Suppressor macrophage treated with lipopolysaccharide for 1 hour (primary cell): Measurements from ENCODE around the gene NPIPB8.
"Not testable (repeated sequence)": the region's sequence is repeated elsewhere in the genome, so short reads cannot be mapped to it uniquely, and the experiment has no call there.

Experiments used
- DNase-seq, 3 donors: peaks; one replicate each; pipeline ENCODE4 v3.0.0-alpha.2; 2020 to 2022

Gene NPIPB8

DNA sequence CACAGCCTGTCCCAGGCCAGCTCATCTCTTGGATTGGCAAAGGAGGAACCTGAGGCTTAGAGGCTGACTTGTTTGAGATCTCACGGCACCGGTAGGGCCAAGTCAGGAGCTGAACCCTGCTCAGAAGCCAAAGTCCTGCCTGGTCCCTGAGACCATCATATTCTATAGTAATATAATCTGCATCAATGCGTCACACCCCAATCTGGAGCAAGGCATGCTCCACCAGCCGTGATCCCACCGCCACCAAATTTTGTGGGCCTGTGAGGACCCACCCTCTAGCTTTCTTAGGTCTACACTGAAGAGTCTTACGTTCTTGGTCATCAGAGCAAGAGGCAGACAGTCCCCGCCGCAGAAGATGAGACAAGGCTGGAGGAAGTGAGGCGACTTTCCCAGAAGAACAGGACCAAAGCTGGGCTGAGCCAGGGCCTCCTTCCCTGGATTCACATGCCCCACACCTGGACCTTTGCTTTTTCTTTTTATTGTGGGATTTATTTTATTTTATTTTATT is 30.7 kb upstream of the NPIPB8 start:
- no peak for DNase-seq

DNA sequence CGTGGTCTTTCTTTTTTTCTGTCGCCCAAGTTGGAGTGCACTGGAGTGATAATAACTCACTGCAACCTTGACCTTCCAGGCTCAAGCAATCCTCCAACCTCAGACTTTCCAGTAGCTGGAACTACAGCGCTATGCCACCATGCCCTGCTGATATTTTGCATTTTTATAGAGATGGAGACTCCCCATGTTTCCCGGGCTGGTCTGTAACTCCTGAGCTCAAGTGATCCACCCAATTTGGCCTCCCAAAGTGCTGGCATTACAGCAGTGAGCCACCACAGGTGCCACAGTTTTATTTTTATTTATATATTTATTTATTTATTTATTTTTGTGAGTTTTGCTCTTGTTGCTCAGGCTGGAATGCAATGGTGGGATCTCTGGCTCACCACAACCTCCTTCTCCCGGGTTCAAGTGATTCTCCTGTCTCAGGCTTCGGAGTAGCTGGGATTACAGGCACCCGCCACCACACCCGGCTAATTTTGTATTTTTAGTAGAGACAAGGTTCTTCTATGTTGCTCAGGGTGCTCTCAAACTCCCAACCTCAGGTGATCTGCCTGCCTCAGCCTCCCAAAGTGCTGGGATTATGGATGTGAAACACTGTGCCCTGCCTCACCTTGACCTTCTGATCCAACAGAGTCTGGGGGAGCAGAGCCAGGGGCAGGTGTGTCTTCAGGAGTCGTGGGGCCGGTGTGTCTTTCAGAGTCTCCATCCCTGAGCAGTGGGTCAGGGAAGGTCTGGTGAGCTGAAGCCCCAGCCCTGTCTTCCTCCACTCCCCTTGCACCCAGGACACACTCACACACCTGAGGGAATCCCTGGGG is 30.0 kb upstream of the NPIPB8 start:
- DNase-seq, result not testable (repeated sequence)

DNA sequence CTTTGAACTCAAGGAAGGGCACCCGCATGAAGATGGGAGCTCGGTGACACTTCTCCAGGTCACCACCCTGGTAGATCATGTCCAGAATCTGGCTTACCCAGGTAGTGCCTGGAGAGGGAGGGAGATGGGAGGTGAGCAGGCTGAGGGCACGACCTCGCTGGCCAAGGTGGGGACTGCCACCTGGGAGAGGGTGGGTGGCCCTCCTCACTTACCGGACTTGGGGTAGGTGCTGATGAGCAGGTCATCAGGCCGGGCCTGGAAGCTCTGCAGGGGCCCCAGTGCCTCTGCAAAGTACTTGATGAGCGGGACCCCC is 29.4 kb upstream of the NPIPB8 start:
- DNase-seq, result not testable (repeated sequence)

DNA sequence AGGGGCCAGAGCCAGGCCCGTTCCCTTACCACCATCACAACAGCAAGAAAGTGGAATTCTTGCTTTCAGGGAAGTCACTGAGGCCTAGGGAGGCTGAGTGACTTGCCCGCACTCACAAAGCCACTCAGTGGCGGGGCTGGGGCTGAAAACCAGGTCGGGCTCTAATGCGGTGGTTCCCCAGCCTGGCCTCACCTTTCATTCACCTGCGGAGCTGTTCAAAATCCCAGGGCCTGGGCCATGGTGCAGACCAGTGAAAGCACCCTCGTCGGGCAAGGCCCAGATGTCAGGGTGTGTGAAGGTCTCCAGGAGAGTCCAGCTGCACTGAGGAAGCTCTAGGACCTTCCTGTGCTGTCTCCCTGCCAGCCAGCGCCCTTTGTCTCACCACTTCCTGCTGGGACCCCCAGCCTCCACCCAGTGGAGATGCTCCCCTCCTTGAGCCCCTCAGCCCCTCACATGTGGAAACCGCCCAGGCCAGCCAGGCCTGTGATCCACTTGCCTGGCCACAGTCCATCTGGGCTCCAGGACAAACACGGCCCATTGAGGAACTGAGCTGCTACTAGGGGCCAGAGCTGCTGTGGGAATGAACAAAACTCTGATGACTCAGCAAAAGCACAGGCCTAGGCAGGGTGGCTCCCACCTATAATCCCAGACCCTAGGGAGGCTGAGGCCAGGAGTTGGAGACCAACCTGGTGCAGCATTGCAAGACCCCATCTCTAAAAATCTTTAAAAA is 28.8 kb upstream of the NPIPB8 start:
- DNase-seq, result peak; percentile 39 to 48 (median 42)

DNA sequence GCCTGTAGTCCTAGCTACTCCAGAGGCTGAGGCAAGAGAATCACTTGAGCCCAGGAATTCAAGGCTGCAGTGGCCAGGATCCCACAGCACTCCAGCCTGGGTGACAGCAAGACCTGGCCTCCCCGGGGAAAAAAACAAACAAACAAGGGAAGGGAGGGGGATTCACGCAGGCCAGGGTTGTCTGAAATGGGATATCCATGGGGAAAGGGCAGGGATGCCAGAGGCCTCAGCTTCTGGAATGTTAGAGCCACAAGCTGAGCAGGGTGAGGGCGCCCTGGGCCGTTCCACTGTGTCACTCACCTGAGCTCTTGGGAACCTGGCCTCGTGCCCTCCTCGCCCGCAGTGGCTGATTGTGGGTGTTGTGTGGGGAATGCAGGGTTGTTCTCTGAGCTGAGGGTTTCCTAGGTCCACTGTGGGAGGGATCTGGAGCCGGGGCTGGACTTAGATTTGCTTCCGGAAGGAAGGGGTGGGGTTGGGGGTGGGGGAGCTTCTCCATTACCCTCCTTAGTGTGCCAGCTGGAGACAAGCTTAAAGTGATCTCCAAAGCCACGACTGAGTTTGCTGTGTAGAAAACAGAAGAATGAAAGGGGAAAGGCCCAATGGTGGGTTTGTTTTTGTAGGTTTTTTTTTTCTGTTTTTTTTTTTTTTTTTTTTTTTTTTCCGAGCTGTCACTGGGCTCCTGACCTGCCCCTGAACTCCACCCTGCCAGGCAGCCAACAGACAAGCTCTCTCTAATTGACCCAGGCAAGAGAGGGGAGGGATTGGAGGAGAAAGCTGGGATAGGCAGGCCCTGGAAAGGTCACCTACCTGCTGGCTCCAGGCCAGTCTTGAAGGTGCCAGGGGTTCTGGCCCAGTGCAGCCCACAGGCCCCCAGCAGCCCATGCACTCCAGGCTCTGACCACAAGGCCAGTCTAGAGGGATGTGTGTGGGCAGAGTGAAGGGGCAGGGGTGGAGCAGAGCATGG is 28.0 kb upstream of the NPIPB8 start, which contains the start of gene SULT1A1:
Gene SULT1A1, minus strand, starts transcription at position 414 of the 964 bp plus-strand sequence. CDS start 1,189 bp downstream, outside the sequence.
- peak; percentile 69 to 79 (median 76) for DNase-seq

DNA sequence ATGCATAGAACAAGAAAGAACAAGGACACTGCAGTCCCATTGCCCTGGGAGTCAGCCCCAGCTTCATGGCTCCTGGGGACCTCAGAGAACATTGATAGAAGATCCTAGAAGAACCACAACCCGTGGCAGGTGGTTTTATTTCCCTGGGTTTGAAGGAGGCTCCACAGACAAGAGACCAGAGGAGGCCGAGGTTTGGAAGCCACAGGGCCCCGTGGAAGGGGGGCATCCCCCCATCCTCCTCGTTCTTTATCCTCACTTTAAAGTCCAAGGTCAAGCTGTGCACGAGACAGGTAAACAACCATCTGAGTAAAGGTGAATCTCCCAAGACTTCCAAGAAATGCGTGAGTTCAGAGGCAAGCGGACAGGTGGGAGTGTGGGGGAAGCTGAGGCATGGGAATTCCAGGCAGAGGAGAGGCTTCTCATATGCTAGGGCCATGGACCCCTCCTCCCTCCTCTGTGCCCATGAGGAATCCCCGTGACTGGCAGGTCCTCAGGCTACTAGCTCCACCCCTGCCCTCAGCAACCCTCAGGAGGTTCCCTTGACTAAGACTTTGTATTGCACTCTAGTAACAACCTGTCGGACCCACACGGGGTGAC is 27.2 kb upstream of the NPIPB8 start:
- no peak for DNase-seq

DNA sequence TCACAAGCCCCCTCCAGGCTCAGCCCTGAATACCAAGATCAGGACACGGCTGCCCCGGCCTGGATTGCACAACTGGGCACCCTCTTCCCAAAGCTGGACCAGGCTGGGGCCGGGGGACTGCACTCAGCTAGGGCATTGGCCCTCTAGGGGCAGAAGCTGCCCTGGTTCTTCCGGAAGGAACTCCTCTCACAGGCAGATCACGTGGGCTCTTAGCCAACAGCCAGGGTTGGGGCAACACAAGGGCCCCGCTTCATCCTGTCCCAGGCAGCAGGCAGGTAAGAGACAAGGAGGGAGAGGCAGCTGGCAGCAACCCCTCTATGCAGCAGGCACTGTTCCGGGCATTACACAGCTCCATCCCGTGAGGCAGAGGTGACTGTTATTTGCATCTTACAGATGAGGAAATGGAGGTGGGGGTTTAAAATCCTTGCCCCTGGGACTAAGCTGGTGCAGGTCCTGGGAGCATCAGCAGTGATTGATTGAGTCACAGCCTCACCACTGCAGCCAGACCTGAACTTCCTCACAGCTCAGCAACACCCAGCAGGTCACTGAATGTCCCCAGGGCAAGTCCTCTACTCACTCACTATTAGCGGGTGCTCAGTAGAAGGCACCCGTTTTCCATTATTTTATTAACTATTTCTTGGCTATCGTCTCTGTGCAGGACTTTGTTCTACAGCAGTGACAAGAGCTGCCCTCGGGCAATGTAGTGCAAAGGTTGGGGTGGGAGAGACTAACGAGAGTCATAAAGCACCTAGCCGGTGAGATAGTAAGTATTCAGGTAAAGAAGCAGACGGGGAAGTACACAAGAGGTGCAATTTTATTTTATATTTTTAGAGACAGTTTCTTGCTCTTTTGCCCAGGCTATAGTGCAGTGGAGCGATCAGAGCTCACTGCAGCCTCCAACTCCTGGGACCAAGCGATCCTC is 25.2 kb upstream of the NPIPB8 start:
- not testable (repeated sequence) for DNase-seq

DNA sequence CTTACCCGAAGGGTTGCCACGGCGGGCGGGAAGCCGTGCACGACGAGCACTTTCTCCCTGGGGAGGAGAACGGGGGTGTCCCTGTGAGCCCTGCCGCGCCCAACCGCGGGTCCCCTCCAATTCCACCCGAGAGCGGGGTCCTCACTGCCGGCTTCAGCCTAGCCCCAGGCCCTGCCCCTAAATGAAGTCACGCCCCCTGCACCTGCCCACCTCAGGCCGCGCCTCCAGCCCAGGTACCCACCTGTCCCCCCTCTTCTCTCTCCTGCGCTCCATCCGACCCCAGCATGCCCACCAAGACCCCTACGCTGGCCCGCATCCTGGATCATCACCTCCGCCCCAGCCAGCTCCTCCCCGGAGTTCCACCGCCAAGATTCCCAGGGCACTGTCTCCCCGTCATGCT is 24.0 kb upstream of the NPIPB8 start:
- DNase-seq, result not testable (repeated sequence)

DNA sequence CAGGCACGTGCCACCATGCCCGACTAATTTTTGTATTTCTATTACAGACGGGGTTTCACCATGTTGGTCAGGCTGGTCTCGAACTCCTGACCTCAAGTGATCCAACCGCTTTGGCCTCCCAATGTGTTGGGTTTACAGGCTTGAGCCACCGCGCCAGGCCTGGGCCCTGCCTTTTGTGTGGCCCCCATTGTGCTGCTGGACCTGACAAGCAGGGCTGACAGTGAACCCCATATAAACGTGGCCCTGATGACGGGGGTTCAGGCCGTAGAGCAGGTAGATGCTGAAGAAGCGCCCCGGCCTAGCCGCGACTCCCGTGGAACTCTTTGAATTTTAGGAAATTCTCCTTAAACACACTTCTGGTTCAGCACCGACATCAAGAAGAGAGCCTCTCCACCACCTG is 23.3 kb upstream of the NPIPB8 start:
- DNase-seq, result not testable (repeated sequence)

DNA sequence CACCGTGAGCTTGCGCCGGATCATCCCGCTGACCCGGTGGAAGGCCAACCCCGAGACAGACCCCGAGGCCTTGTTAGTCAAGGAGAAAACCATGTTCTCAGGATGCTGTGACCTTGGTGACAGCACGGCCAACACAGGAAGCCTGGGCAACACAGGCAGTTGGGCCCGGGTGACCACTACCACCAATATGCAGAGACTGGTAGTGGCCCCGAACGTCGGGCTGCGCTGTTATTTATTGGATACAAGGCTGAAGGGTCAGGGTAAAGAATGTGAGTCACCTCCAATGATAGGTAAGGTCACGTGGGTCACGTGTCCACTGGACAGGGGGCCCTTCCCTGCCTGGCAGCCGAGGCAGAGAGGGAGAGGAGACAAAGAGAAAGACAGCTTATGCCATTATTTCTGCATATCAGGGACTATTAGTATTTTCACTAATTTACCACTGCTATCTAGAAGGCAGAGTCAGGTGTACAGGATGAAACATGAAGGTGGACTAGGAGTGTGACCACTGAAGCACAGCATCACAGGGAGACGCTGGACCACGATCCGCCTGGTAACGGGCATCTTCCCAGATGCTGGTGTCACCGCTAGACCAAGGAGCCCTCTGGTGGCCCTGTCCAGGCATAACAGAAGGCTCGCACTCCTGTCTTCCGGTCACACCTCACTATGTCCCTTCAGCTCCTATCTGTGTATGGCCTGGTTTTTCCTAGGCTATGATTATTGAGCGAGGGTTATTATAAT is 22.2 kb upstream of the NPIPB8 start:
- DNase-seq, result peak; percentile 30 to 48 (median 38)

DNA sequence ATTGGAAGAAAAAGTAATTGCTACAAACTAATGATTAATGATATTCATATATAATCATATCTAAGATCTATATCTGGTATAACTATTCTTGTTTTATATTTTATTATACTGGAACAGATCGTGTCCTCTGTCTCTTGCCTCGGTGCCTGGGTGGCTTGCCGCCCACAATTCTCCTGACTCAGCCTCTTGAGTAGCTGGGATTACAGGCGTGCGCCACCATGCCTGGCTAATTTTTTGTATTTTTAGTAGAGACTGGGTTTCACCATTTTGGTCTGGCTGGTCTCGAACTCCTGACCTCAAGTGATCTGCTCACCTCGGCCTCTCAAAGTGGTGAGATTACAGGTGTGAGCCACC is 21.7 kb upstream of the NPIPB8 start:
- DNase-seq, result not testable (repeated sequence)

DNA sequence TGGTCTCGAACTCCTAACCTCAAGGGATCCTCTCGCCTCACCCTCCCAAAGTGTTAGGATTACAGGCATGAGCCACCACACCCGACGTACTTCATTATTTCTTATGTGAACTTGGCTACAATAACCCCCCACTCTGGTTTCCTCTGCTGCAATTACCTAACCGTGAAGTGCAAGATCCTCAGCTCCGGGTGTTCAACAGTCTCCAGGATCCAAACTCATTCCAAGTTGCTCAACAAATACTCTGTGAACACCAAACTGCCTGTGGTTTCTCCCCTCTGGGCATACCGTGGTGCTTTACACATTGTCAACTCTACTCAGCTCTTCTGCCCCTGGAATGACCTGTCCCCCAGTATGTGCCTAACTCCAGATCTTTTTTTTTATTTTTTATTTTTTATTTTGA is 21.2 kb upstream of the NPIPB8 start:
- DNase-seq, result no peak

DNA sequence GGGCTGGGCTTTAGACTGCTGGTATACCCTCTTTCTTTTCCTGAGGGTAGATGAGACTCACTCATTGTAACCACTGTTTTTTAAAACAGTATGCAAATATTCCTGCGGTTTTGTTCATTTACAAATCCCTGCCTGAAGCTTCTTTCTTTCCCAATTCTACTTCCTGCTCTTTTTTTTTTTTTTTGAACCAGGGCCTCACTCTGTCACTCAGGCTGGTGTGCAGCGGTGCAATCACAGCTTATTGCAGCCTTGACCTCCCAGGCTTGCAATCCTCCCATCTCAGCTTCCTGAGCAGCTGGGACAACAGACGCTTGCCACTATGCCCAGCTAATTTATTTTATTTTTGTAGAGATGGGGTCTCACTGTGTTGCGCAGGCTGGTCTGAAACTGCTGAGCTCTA is 20.0 kb upstream of the NPIPB8 start:
- peak; percentile 58 to 77 (median 65) for DNase-seq

DNA sequence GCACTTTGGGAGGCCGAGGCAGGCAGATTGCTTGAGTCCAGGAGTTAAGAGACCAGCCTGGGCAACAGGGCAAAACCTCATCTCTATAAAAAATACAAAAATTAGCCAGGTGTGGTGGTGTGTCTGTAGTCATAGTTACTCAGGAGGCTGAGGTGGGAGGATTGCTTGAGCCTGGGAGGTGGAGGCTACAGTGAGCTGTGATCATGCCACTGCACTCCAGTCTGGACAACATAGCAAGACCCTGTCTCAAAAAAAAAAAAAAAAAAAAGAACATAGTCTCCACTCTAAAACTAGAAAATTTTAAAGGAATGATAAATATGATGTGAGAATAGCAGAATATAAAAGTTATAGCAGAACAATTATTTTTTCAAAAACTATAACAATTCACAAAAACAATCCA is 17.5 kb upstream of the NPIPB8 start:
- DNase-seq, result not testable (repeated sequence)

DNA sequence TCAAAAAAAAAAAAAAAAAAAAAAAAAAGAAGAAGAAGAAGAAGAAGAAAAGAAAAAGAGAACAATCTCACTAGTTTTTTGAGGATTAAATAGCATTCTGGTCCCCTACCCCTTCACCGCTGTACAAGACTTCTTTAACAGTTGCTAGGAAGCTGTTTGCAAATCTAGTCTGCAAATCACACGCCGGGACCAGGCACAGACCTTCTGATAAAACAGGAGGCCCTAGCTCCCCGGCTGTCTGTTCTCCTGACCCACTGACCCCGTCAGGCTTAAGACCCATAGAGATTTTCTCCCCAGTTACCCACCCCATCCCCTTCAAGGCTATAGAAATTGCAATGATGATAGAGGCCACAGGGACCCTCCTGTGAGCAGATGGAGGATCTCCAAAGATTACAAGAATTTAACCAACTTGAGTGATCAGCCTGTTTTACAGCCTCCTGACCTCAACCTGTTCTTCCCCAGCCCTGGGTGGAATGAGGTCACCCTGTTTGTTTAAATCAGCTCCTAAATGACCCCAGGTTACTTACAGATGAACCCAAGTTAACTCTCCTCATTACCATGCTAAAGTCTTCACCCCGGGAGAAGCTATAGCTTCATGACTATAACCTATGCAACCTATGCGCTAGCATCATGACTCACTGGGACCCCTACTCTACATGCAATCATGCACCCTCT is 16.2 kb upstream of the NPIPB8 start:
- no peak for DNase-seq

DNA sequence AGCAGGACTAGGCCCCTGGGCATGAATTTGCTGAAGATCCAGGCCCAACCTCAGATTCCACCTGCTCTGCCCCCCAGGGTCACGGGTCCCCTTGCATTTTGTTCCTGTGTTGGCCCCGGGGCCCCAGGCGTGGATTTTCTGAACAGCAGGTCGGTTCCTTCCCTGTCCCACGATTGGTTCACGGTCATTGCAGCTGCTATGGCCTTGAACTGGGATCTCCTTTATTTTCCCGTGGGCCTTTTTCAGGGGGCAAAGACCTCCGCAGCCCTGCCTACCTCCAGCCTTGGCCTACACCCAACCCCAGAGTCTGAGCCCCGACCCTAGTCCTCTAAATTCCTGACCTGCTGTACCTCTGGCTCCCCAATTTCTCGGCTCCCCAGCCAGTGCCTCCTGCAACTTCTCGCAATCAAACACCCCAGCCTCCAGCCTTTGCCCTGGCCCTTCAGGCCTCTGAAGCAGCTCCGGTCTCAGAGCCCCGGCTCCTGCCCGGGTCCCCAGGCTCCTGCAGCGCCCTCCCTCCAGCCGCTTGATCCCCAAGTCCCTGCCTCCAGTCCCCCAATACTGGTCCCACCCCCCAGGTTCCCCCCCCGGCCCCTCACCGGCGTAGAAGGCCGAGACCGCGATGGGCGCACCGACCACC is 15.2 kb upstream of the NPIPB8 start:
- not testable (repeated sequence) for DNase-seq

DNA sequence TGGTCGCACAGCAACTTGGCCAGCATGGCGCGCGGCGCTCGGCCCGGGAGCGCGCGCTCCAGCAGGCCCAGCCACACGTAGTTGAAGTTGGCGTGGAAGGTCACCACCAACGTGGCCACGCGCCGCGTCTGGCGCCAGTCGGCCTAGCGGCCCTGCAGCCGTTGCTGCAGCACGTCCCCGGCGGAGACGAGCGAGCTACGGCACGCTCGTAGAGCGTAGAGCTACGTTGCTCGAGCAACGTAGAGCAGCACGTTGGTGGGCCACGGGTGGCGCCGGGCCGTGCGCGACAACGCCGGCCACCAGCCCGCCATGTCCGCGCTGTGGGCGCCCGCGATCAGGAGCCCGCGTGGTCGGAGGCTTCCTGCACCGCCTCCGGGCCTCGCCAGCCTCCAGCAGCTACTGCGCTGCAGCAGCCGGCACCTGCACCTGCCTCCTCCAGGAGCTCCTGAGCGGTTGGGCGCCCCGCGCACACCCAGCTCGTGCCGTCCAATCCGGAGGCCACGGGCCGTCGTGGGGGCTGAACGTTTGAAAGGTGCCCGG is 14.6 kb upstream of the NPIPB8 start:
- DNase-seq, result peak; percentile 21 to 55 (median 32)

DNA sequence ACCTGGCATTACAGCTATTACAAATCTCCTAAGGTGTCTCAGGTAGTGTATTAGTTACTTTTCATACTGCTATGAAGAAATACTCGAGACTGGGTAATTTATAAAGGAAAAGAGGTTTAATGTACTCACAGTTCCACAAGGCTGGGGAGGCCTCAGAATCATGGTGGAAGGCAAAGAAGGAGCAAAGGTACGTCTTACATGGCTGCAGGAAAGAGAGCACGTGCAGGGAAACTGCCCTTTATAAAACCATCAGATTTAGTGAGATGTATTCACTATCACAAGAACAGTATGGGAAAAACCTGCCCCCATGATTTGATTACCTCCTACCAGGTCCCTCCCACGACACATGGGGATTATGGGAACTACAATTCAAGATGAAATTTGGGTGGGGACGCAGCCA is 7.0 kb upstream of the NPIPB8 start:
- DNase-seq, result not testable (repeated sequence)
